HFFc6 (cell line): Measurements from ENCODE around the gene ADCY4. TPM values are rescaled to one million over a fixed set of nuclear protein-coding genes. Genes with fewer than 3 reads are reported as not detected.

Experiments used
- DNase-seq: peaks from one replicate; pipeline ENCODE4 v3.0.0-alpha.2; 2018
- H3K27ac Mint-ChIP-seq: 2 replicates; pipeline ENCODE4 v1.8.0; 2020; ENCODE audit warnings: mild to moderate bottlenecking, mixed read lengths
- H3K27me3 Mint-ChIP-seq: 2 replicates; pipeline ENCODE4 v1.8.0; 2021; ENCODE audit warnings: mild to moderate bottlenecking, moderate library complexity, mixed read lengths; ENCODE audit not compliant: insufficient read depth
- H3K36me3 Mint-ChIP-seq: 2 replicates; pipeline ENCODE4 v1.8.0; 2021; ENCODE audit warnings: low read depth, mixed read lengths
- H3K4me1 Mint-ChIP-seq: 2 replicates; pipeline ENCODE4 v1.8.0; 2020; ENCODE audit warnings: low read depth, mixed read lengths
- H3K4me3 Mint-ChIP-seq: 2 replicates; pipeline ENCODE4 v1.8.0; 2020; ENCODE audit warnings: mild to moderate bottlenecking, moderate library complexity, mixed read lengths
- H3K9me3 Mint-ChIP-seq: 2 replicates; pipeline ENCODE4 v1.8.0; 2020; ENCODE audit warnings: mild to moderate bottlenecking, mixed read lengths
- CTCF ChIP-seq: fragments of 200-600 bp; sonication (generic); IDR thresholded peaks from 2 replicates; pipeline ENCODE4 v1.5.0; 2021; ENCODE audit warnings: antibody characterized with exemption, mild to moderate bottlenecking
- total RNA-seq, 6 experiments: library from RNA; stranded (reverse); fragmentation: NEBNext Ultra II Directional; extraction: Animal tissue kit (Norgen Biotek cat#: 25700); gene quantifications; 2 replicates in 1 of 6; 3 replicates in 5 of 6; pipeline ENCODE4 v1.2.3, GENCODE V29; 2021

ADCY4 gene
- total RNA-seq, 6 experiments from 2014 or later: 0.25 to 0.41 (median 0.34) TPM; not detected in 3

GRCh38 chr14:24365600-24366412 lies 30.9 kb upstream of the ADCY4 start:
- peak; percentile 85 for DNase-seq
- no peaks in the 10 kb centered on the region for H3K9me3 Mint-ChIP-seq
- H3K27me3 Mint-ChIP-seq: peaks cover 2% of the 10 kb centered on the region; the same call in 1 of the 2 replicates
- H3K36me3 Mint-ChIP-seq: no peaks in the 10 kb centered on the region
- peak overlapping the region; percentile 97 for H3K27ac Mint-ChIP-seq
- peaks cover 63% of the 10 kb centered on the region for H3K4me1 Mint-ChIP-seq
- peak overlapping the region; percentile 93 for H3K4me3 Mint-ChIP-seq
- peak; percentile 89 for TF ChIP-seq CTCF

GRCh38 chr14:24364841-24365240 lies 30.0 kb upstream of the ADCY4 start:
- H3K27ac Mint-ChIP-seq: peak overlapping the region; percentile 97
- no peak for TF ChIP-seq CTCF
- H3K4me3 Mint-ChIP-seq: peak overlapping the region; percentile 93
- H3K4me1 Mint-ChIP-seq: peaks cover 66% of the 10 kb centered on the region
- DNase-seq: no peak
- no peaks in the 10 kb centered on the region for H3K9me3 Mint-ChIP-seq
- peaks cover 4% of the 10 kb centered on the region; the same call in 1 of the 2 replicates for H3K27me3 Mint-ChIP-seq
- H3K36me3 Mint-ChIP-seq: no peaks in the 10 kb centered on the region

GRCh38 chr14:24363401-24363800 lies 28.5 kb upstream of the ADCY4 start:
- Mint-ChIP-seq H3K9me3 (no peaks in the 10 kb centered on the region), H3K4me3 (no peak overlapping the region), H3K4me1 (peaks cover 60% of the 10 kb centered on the region), H3K27ac (no peak overlapping the region), H3K27me3 (peaks cover 4% of the 10 kb centered on the region; the same call in 1 of the 2 replicates), H3K36me3 (no peaks in the 10 kb centered on the region)
- no peak for DNase-seq
- no peak for TF ChIP-seq CTCF

GRCh38 chr14:24362241-24362960 lies 27.5 kb upstream of the ADCY4 start:
- Mint-ChIP-seq H3K4me3 (peak overlapping the region; percentile 35), H3K27ac (peak overlapping the region; percentile 92), H3K27me3 (0 out of 2 replicates have a peak, but pooled peaks cover 2% of the 10 kb centered on the region), H3K4me1 (peaks cover 54% of the 10 kb centered on the region), H3K36me3 (no peaks in the 10 kb centered on the region), H3K9me3 (no peaks in the 10 kb centered on the region)
- TF ChIP-seq CTCF: no peak
- DNase-seq: peak; percentile 78

GRCh38 chr14:24361326-24361725 lies 26.5 kb upstream of the ADCY4 start:
- Mint-ChIP-seq H3K9me3 (no peaks in the 10 kb centered on the region), H3K27ac (peak overlapping the region; percentile 92), H3K36me3 (no peaks in the 10 kb centered on the region), H3K4me1 (peaks cover 47% of the 10 kb centered on the region), H3K4me3 (no peak overlapping the region), H3K27me3 (0 out of 2 replicates have a peak, but pooled peaks cover 2% of the 10 kb centered on the region)
- TF ChIP-seq CTCF: no peak
- DNase-seq: no peak
